Panc1 (cell line): ENCODE data around the gene MAGI1. TPM values are rescaled to one million over a fixed set of nuclear protein-coding genes. Genes with fewer than 3 reads are reported as not detected.

Experiments
- ATAC-seq: fragments of 200-7000 bp; cut with Tn5 transposase; 2 replicates; pipeline ENCODE4 v1.9.1; 2020; ENCODE audit warnings: mild to moderate bottlenecking, moderate library complexity
- BruUV-seq: library from RNA; stranded (reverse); fragments of 400-500 nt; replicated peaks from 2 replicates; lab custom pipeline; 2021; lab: Mats Ljungman, UMichigan
- CTCF ChIA-PET: fragments of 300-600 bp; sonication (Branson Sonifier 250); formaldehyde crosslinking; loops from one replicate; lab custom pipeline; 2022; ENCODE audit warnings: antibody characterized with exemption; lab: Charles Lee
- POLR2A ChIA-PET: fragments of 300-600 bp; sonication (Branson Sonifier 250); formaldehyde crosslinking; loops from one replicate; lab custom pipeline; 2022; ENCODE audit warnings: antibody characterized with exemption; lab: Charles Lee
- DNase-seq: peaks from one replicate; pipeline ENCODE4 v3.0.0-alpha.2; 2010; ENCODE audit warnings: low read depth, low spot score
- H3K27ac ChIP-seq: 2 replicates; pipeline ENCODE4 v1.5.1; 2011; ENCODE audit warnings: mild to moderate bottlenecking, low read length, inconsistent platforms
- H3K27me3 ChIP-seq: fragments of 200-500 bp; sonication (Bioruptor generic); 2 replicates; pipeline ENCODE4 v1.6.0; 2014; ENCODE audit warnings: low read length, inconsistent platforms; ENCODE audit not compliant: control insufficient read depth, insufficient read depth
- H3K36me3 ChIP-seq: fragments of 200-500 bp; sonication (Bioruptor generic); 2 replicates; pipeline ENCODE4 v1.5.1; 2014; ENCODE audit warnings: inconsistent platforms, mild to moderate bottlenecking, low read length, moderate library complexity; ENCODE audit not compliant: control insufficient read depth, insufficient read depth
- H3K4me1 ChIP-seq: 2 replicates; pipeline ENCODE4 v1.5.1; 2011; ENCODE audit warnings: inconsistent platforms, mild to moderate bottlenecking, low read length, moderate library complexity; ENCODE audit not compliant: control insufficient read depth, insufficient read depth
- H3K4me3 ChIP-seq, 2 experiments: 2 replicates each; pipeline ENCODE4 v1.5.1; 2011 to 2012; ENCODE audit warnings: low read depth in 2 of 2, low read length in 2 of 2, mild to moderate bottlenecking in 2 of 2, inconsistent platforms in 1 of 2, moderate library complexity in 1 of 2
- H3K9me3 ChIP-seq: fragments of 200-500 bp; sonication (Bioruptor generic); 2 replicates; pipeline ENCODE4 v1.5.1; 2014; ENCODE audit warnings: low read depth, mild to moderate bottlenecking, inconsistent platforms, low read length, moderate library complexity; ENCODE audit not compliant: control insufficient read depth, insufficient read depth
- CTCF ChIP-seq: fragments of 450-650 bp; IDR thresholded peaks from 2 replicates; pipeline ENCODE4 v1.5.1; 2017; ENCODE audit warnings: mild to moderate bottlenecking
- POLR2AphosphoS5 ChIP-seq: IDR thresholded peaks from 2 replicates; pipeline ENCODE4 v1.6.1; 2012; ENCODE audit warnings: mild to moderate bottlenecking, low read depth, low read length, moderate library complexity
- REST ChIP-seq, 2 experiments: IDR thresholded peaks; 2 replicates each; pipeline ENCODE4 v1.6.1; 2011 to 2012; ENCODE audit warnings: low read depth in 2 of 2, control low read depth in 1 of 2, low read length in 1 of 2, mild to moderate bottlenecking in 1 of 2, moderate library complexity in 1 of 2; ENCODE audit not compliant: insufficient read depth in 1 of 2
- SIN3A ChIP-seq: IDR thresholded peaks from 2 replicates; pipeline ENCODE4 v1.6.1; 2012; ENCODE audit warnings: low read depth, mild to moderate bottlenecking, low read length, moderate library complexity, borderline replicate concordance; ENCODE audit not compliant: insufficient read depth
- TCF7L2 ChIP-seq: IDR thresholded peaks from 2 replicates; pipeline ENCODE4 v1.6.1; 2011; ENCODE audit warnings: mild to moderate bottlenecking, low read depth, low read length, inconsistent platforms
- in situ Hi-C: cut with HindIII; loops from 2 replicates; pipeline ENCODE4 v1.10.0; 2016; ENCODE audit warnings: low sequenced_read_pairs, low pct_unique_long_range_greater_than_20kb
- intact Hi-C: fragments of 100-400 bp; cut with micrococcal nuclease; formaldehyde crosslinking; loops from one replicate; pipeline ENCODE4 v1.10.0; 2022; ENCODE audit not compliant: unreplicated experiment
- total RNA-seq: library from RNA; stranded (reverse); gene quantifications from one replicate; pipeline ENCODE4 v1.2.1, GENCODE V29; 2021; ENCODE audit not compliant: unreplicated experiment

MAGI1 gene
- total RNA-seq, 1 experiment from 2014 or later = 9.5 TPM

- in situ Hi-C loops = no loop called here
- H3K27me3 ChIP-seq = no peaks in the 10 kb centered on the region
- no peak overlapping the region for H3K4me3 ChIP-seq
- no peaks in the 10 kb centered on the region for H3K4me1 ChIP-seq
- H3K27ac ChIP-seq = no peak overlapping the region
- BruUV-seq = no TSS peak
- TF ChIP-seq CTCF (peak; percentile 78), SIN3A (no peak)
- no peaks in the 10 kb centered on the region for H3K9me3 ChIP-seq
- intact Hi-C loops = no loop called here
- DNase-seq (no peak), ATAC-seq (peak; percentile 74)
- POLR2A ChIA-PET = no interaction called here
- CTCF ChIA-PET = no interaction called here
- H3K36me3 ChIP-seq = no peaks in the 10 kb centered on the region
Measured at GRCh38 chr3:65751123-65751700, 287.5 kb downstream of the MAGI1 start.

DNA sequence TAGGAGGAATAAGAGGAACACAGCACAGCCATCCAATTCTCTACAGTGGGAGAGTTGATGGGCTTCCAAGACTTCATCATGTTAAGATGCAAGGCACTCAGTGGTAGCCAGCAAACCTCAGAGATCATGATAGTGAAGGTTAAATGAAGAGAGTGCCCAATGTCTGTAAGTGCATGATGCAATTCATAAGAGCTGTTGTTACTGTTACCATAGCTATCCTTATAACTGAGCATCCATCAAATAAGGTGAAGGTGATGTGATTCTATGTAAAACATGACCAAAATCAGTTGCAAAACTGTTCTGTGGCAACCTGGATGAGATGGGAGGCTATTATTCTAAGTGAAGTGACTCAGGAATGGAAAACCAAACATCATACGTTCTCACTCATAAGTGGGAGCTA lies 289.7 kb downstream of the MAGI1 start:
- Histone ChIP-seq H3K9me3 (no peaks in the 10 kb centered on the region), H3K27me3 (no peaks in the 10 kb centered on the region), H3K36me3 (no peaks in the 10 kb centered on the region), H3K4me1 (no peaks in the 10 kb centered on the region), H3K4me3 (no peak overlapping the region), H3K27ac (no peak overlapping the region)
- intact Hi-C loops (no loop called here), in situ Hi-C loops (no loop called here)
- CTCF ChIA-PET = no interaction called here
- BruUV-seq = no TSS peak
- no peak for TF ChIP-seq POLR2AphosphoS5
- no peak for TF ChIP-seq CTCF
- TF ChIP-seq TCF7L2 = no peak
- TF ChIP-seq SIN3A = no peak
- no peak for TF ChIP-seq REST (IDR thresholded peaks at IDR 0.05; ENCODE audit: insufficient read depth in 1 of 2, low read depth in 2 of 2, low read length in 1 of 2)
- POLR2A ChIA-PET = no interaction called here
- DNase-seq (no peak), ATAC-seq (no peak)
